HL-60 (cell line): ENCODE data around the gene SPRYD7.

ENCODE experiments used
- DNase-seq, 2 experiments: peaks; one replicate each; pipeline ENCODE4 v3.0.0-alpha.2; 2010 to 2020; ENCODE audit warnings: low read depth in 1 of 2, low spot score in 1 of 2
- H3K27ac ChIP-seq: fragments of 250-450 bp; sonication (Bioruptor Pico); replicated peaks from 2 replicates; pipeline ENCODE4 v1.5.1; 2020; ENCODE audit warnings: mild to moderate bottlenecking, moderate library complexity
- H3K27me3 ChIP-seq: fragments of 250-450 bp; sonication (Bioruptor Pico); 2 replicates; pipeline ENCODE4 v1.5.1; 2021; ENCODE audit warnings: mild to moderate bottlenecking, moderate library complexity; ENCODE audit not compliant: insufficient read depth, poor library complexity, severe bottlenecking
- H3K4me3 ChIP-seq: replicated peaks from 2 replicates; pipeline ENCODE4 v1.5.1; 2011; ENCODE audit warnings: mild to moderate bottlenecking, control low read depth, low read length; ENCODE audit not compliant: insufficient read depth
- GABPA ChIP-seq: IDR thresholded peaks from 2 replicates; pipeline ENCODE4 v1.6.1; 2012; ENCODE audit warnings: low read depth
- POLR2AphosphoS5 ChIP-seq: IDR thresholded peaks from 2 replicates; pipeline ENCODE4 v1.6.1; 2012; ENCODE audit warnings: low read depth
- REST ChIP-seq: IDR thresholded peaks from 2 replicates; pipeline ENCODE4 v1.6.1; 2012; ENCODE audit warnings: low read depth; ENCODE audit not compliant: insufficient replicate concordance
- SPI1 ChIP-seq: IDR thresholded peaks from 2 replicates; pipeline ENCODE4 v1.6.1; 2012; ENCODE audit warnings: low read depth, mild to moderate bottlenecking, borderline replicate concordance
- TF ChIP-seq, protein P1 (sequence below): IDR thresholded peaks from one replicate; pipeline ENCODE4 v1.5.1; 2011; ENCODE audit warnings: low read length, control low read depth, inconsistent platforms; ENCODE audit not compliant: insufficient read depth

Gene SPRYD7

GRCh38 chr13:49977992-49978391 is 41.9 kb upstream of the SPRYD7 start:
- peak in 1 of 2 experiments; percentile 47 for DNase-seq
- no peak overlapping the region for H3K4me3 ChIP-seq
- no peak overlapping the region for H3K27ac ChIP-seq
- H3K27me3 ChIP-seq: no peaks in the 10 kb centered on the region
- no peak; the same call in 1 of the 2 replicates for TF ChIP-seq SPI1

GRCh38 chr13:49976314-49977258 is 40.4 kb upstream of the SPRYD7 start:
- Histone ChIP-seq H3K27ac (no peak overlapping the region), H3K27me3 (no peaks in the 10 kb centered on the region), H3K4me3 (no peak overlapping the region)
- TF ChIP-seq, protein P1, sequence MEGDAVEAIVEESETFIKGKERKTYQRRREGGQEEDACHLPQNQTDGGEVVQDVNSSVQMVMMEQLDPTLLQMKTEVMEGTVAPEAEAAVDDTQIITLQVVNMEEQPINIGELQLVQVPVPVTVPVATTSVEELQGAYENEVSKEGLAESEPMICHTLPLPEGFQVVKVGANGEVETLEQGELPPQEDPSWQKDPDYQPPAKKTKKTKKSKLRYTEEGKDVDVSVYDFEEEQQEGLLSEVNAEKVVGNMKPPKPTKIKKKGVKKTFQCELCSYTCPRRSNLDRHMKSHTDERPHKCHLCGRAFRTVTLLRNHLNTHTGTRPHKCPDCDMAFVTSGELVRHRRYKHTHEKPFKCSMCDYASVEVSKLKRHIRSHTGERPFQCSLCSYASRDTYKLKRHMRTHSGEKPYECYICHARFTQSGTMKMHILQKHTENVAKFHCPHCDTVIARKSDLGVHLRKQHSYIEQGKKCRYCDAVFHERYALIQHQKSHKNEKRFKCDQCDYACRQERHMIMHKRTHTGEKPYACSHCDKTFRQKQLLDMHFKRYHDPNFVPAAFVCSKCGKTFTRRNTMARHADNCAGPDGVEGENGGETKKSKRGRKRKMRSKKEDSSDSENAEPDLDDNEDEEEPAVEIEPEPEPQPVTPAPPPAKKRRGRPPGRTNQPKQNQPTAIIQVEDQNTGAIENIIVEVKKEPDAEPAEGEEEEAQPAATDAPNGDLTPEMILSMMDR: peak; percentile 87
- no peak for TF ChIP-seq REST
- TF ChIP-seq SPI1: no peak
- DNase-seq: peak; percentile 54 to 76

GRCh38 chr13:49975826-49976225 is 39.7 kb upstream of the SPRYD7 start:
- no peak for TF ChIP-seq GABPA
- TF ChIP-seq POLR2AphosphoS5: no peak
- TF ChIP-seq SPI1: peak; percentile 74; the same call in 1 of the 2 replicates
- TF ChIP-seq REST: no peak
- TF ChIP-seq, protein P1: no peak
- Histone ChIP-seq H3K27me3 (no peaks in the 10 kb centered on the region), H3K27ac (no peak overlapping the region), H3K4me3 (no peak overlapping the region)
- DNase-seq: no peak

DNA sequence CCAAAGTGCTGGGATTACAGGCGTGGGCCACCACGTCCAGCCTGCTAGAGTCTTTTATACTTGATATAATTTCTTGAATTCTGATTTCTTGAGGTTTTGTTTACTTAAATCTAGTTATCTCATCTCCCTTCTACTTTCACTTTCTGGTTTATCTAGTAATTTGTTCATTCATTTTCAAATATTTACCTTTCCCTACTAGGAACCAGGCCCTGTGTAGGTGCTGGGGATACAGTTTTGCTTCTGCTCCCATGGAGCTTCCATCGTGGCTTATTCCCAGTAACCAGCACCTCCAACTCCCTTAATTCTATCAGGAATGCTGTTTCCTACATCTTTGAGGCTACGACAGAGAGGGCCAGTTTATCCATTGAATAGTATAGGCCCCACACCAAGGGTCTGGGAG is 36.6 kb upstream of the SPRYD7 start:
- Histone ChIP-seq H3K27me3 (no peaks in the 10 kb centered on the region), H3K27ac (no peak overlapping the region), H3K4me3 (no peak overlapping the region)
- DNase-seq: no peak
- no peak for TF ChIP-seq SPI1
- TF ChIP-seq REST: no peak
- TF ChIP-seq, protein P1: no peak
- no peak for TF ChIP-seq GABPA
